HG03095 (cell line): ENCODE results near the gene TCF20.

ENCODE experiments used
- ATAC-seq: cut with Tn5 transposase; IDR thresholded peaks from one replicate; pipeline ENCODE4 v1.9.1; 2021; ENCODE audit warnings: moderate library complexity; ENCODE audit not compliant: unreplicated experiment

TCF20 gene

GRCh38 chr22:42270510-42271190 is at the start of gene TCF20:
TCF20 (minus strand) TSS chr22:42270653; CDS start chr22:42215305, 55,348 bp downstream.
- ATAC-seq: peak; percentile 41

DNA sequence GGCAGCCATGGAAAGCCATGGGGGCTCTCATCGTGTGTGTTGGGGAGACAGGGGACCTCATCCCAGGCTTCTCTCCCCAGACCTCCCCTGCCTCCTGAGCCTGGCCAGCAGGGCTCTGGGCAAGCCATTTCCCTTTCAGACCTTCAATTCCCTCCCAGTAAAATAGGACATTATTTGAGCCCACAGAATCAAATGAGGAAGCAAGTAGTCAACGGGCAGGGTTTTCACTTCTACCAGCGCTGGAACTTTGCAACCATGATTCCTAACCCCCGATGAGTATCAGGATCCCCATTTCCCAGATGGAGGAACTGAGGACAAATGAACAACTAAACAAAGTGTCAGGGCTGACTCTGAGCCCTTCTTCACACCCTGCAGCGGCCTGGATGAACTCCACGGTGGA is 48.9 kb upstream of the TCF20 start:
- ATAC-seq: no peak

DNA sequence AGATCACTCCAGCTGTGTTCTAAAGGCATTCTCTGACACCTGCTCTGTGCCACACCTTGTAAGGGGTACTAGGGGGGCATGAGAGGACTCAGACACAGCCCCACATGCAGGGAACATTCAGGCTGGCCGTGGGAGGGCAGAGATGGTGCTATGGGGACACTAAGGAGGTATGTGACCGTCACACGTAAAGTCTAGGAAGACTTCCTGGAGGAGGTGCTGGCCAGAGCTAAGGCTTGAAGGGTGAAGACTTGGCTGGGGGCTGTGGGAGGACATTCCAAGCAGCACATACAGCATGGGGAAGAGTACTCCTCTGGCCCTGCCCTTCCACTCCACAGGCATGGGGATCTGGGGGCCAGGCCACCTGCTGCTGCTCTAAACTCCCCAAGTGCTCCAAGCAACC is 48.5 kb upstream of the TCF20 start:
- ATAC-seq: no peak

DNA sequence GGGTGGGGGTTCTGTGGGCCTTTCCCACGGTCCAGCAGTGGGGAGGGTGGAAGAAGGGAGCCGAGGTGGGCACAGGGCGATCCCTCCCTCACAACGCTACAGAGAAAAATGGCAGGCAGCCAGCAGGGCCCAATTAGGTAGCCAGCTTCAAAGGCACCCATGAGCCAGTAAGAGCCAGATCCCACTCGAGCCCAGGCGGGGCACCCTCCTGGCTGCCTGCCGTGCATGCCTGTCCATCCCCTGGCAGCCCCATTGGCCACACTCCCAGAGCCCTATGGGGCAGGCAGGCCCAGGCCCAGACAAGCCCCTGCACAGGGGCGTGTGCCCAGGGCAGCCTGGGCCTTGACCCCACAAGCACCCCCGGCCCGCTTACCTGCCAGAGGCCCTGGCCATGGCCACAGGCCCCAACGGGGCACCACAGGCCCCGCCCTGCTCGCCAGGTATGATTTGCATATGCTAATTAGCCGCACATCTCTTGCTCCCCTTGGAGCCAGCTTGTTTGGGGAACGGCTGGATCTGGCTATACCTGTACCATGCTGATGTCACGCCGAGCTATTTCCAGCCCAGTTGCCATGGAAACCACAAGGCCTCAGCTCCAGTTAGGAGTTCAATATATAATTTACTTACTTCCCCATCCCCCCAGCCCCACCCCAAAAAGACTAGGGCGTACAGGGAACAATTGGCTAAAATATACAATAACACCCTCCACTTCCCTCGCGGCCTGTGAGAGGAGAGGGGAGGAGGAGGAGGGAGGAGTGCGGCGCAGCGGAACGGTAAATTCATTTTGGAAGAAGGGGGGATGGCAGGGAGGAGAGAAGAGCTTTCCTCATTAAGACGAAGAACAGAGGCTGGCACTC is 47.5 kb upstream of the TCF20 start:
- ATAC-seq: no peak

GRCh38 chr22:42317008-42317407 is 46.6 kb upstream of the TCF20 start:
- no peak for ATAC-seq

- no peak for ATAC-seq
These were observed 44.9 kb upstream of the TCF20 start for GRCh38 chr22:42315392-42315756.

DNA sequence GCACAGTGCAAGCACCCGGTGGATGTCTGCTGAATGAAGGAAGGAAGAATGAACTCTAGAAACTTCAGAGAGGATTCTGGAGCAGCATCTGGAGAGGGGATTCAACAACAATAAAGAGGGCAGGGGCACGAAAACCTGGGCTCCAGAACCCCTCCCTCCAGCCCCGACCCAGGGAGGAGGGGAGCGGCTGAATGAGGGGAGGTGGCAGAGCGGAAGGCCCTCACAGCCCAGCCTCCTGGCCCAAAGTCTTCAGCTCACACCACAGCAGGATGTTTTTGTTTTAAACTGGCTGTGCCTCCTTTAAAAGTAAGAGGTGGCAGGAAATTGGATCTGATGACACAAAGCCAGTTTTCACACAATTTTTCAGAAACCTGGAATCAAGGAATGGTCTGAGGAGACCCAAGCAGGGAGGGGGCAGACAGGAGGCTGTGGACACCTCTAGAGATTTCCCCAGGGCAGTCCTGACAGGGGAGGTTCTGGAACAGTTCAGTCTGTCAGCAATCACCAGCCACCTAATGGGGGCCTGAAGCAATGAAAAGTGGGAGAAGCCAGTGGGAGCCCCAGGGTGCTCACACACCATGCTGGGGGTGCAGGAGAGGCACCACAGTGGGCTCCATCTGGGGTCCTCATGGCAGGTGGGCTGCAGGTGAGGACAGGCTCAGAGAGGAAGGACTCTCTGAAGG is 44.4 kb upstream of the TCF20 start:
- ATAC-seq: no peak

- no peak for ATAC-seq
These were observed 43.5 kb upstream of the TCF20 start for GRCh38 chr22:42313804-42314581.

DNA sequence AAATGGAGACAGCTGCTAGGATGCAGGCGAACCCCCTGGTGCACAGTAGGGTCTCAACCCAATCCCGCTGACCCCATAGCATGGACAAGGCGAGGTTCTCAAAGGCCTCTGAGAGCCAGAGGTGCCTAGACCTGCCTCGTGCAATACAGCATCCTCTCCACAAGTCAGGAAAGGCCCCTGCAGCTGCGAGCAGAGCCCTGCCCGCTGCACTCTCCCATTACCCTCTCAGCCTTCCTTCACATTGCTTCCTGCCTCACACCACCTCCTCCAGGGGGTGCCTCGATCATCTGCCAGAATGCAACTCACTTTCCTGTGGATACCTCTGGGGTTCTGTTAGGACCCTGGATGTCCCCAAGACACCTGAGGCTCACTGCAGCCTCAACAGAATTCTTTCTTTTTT is 42.8 kb upstream of the TCF20 start:
- no peak for ATAC-seq

DNA sequence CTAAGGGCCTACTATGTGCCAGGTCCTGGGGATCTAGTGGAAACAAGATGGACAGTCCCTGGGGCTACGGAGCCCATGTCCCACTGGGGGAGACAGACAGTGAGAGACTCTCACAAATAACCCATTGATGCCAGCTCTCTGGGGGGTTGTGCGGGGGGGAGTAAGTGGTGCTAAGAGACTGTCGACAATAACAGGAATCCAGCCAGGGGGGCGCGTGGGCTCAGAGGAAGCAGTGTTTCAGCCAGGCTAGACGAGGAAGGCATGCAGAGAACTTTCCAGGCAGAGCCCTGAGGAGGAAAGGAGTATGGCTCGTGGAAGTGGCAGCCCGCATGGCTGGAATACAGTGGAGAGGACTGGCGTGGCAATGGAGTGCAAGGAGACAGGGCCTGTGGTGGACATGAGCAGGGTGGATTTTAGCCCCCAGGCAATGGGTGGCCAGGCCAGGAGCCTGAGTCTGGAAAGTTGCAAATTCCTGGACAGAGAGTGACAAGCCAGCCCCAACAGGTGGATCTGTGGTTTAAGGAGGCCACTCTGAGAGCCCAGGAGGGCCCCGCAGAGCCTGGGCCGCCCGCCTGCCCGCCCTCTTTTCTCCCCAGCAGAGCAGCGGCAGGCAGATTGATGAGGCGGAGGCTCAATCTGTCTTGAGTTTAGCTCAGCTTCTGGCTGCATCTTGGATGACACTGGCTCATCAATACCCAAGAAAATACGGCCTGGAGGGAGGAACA is 40.0 kb upstream of the TCF20 start:
- no peak for ATAC-seq

GRCh38 chr22:42309865-42310264 is 39.4 kb upstream of the TCF20 start:
- ATAC-seq: no peak

DNA sequence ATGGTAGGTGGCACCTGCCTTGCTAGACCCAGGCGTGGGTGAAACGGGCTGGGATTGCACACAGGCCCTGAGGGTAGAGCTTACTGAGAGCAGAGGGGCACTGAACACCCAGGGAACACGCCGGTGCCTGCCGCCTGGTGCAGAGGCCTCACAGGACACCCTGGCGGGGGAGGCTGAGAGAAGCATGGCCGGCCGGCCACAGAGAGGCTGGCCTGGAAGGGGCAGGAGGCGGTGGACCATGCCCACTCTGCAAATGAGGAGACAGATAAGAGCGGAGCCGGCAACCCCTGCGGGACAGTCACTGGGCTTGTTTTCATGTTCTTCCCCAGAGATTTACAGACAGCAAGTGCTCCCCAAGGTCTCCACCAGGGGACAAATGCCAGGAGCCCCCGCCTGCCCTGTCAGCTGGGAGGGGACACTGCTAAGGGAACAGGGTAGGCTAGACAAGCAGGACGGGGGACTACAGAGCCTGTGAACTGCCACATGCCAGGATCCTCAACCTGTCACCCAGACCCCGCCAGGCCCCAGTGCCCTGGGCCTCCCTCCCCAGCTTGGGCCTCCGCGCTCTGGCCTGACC is 38.5 kb upstream of the TCF20 start:
- no peak for ATAC-seq

- ATAC-seq: no peak
These were observed 37.5 kb upstream of the TCF20 start for GRCh38 chr22:42307806-42308563.

DNA sequence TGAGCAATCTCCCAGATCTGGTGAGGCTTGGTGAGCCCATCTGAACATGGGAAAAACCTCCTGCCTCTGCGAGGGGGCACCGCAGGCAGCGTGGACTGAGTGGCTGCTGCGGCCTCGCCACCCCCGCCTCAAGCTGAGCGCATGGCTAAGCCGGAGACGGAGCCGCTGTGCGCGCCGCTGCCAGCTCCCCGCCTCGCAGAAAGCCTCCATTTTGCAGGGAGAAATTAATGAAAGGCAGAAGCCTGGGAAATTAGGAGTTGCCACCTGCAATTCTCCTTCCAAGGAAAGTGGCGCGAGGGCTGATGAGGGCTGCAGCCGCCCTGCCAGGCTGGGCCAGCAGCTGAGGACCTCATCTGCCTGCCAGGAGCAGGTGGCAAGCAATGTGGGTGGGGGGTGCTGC is 35.6 kb upstream of the TCF20 start:
- no peak for ATAC-seq

DNA sequence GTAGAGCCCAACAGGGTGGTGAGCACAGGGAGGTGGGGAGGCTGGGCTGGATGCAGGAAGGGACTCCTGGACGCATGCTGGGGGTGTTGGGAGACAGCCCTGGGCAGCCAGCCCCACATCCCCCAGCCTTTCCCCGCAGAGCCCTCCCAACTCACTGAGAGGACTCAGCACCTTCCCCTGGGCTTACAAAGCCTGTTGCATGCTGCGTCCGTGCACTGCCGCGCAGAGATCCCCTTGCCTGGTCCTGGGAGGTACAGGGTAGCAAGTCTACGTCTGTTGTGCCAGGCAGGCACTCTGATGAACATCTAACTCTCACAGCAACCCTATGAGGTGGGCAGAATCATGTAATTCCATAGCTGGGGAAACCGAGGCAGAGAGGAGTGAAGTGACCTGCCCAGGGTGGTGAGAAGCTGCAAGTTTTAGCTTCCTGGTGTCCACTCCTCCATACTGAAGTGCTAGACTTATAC is 33.9 kb upstream of the TCF20 start:
- no peak for ATAC-seq

DNA sequence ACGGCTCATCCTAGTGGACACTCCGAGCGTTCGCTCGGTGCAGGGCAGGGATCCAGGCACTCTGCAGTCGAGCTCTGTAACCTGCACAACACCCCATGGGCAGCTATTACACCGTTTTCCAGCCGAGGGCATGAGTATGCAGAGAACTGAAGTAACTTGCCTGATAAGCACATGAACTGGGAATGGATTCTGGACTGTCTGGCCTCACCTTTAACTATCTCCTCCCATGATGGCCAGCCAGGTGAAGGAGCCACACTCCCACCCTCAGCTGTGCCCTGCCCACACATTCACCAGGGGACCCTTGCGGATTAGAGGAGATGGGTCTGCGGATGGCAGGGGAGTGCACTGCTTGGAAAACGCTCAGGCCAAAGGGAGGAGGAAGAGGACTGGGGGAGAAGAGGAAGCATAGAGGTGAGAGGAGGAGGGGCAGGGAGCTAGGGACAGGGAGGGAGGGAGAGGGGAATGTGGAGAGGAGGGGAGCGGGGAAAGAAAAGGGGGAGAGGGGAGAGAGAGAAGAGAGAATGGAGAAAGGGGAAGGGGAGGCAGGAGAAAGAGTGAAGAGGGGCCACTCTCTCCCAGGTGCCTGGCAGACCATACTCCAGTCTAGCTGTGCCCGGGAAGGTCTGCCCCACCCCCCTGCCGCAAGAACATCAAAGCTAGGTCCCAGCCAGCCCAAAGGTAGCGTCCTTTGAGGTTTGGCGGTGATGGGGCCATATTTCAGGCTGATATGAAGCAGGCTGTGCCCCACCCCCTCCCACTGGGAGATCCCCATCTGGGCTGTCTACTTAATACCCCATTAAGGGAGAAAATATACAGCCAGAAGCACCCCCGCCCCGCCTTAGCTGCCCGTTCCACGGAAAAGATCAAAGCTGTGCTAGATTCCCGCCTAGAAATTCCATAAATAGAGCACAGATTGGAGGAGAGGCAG is 33.2 kb upstream of the TCF20 start:
- ATAC-seq: no peak

DNA sequence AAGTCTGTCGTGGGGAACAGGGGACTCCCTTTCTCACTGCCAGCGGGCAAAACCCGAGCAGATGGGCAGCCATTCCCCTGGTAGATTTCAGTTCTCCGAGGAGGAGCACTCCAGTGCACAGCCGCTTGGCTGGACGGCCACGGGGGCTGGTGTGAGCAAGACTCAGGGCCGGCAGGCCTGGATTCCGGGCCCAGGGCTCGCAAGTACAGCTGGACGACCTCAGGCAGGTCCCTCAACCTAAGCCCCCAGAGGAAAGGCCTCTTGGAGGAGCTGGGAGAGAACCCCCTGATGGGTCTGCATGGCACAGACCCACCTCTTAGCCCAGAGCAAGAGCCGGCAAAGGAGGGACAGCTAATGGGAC is 31.3 kb upstream of the TCF20 start:
- no peak for ATAC-seq

DNA sequence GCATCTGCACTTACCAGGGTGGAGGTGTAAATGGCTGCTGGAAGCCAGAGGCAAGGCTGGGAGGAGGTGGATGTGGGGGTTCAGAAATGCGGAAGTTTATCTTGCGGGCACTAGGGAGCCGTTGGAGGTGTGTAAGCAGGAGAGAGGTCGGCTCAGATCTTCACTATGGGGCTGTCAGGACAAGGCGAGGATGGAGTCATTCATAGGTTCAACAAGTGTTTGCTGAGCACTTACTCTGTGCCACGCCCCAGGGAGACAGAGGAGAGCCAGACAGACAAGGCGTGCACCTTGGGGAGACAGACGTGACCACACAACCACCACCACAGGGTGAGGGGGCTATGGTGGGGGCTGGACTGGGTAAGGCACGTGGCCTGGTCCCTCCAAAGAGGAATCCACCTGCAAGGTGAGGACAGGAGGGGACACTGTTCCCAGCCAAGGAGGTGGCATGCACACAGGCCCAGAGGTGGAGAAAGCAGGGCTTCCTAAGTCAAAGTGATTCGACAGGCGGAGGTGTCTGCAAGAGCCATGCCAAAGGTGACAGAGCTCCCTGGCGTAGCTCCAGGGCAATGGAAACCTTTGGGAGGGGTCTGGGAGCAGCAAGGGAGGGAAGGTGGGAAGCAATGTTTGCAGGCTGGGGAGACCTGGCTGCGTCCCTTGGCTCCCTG is 30.8 kb upstream of the TCF20 start:
- ATAC-seq: no peak
